HCT116 (cell line): ENCODE results near the gene NKX6-2.

Experiments
- EZH2 ChIP-seq: fragments of 200-600 bp; sonication (generic); IDR thresholded peaks from 2 replicates; pipeline ENCODE4 v1.6.1; 2017; ENCODE audit warnings: antibody characterized with exemption, mixed run types
- JUND ChIP-seq: IDR thresholded peaks from 2 replicates; pipeline ENCODE4 v1.6.1; 2012
- POLR2A ChIP-seq: IDR thresholded peaks from 2 replicates; pipeline ENCODE4 v1.7.0; 2011; ENCODE audit warnings: borderline replicate concordance; ENCODE audit not compliant: insufficient read depth, insufficient read length; ENCODE audit errors: extremely low read depth
- POLR2AphosphoS5 ChIP-seq: IDR thresholded peaks from 2 replicates; pipeline ENCODE4 v1.6.1; 2011; ENCODE audit warnings: mild to moderate bottlenecking, low read depth, low read length, moderate library complexity
- TCF7L2 ChIP-seq: IDR thresholded peaks from 2 replicates; pipeline ENCODE4 v1.7.0; 2011; ENCODE audit warnings: borderline replicate concordance, inconsistent platforms; ENCODE audit not compliant: insufficient read depth, insufficient read length; ENCODE audit errors: extremely low read depth
- ZBTB33 ChIP-seq: IDR thresholded peaks from 2 replicates; pipeline ENCODE4 v1.6.1; 2011; ENCODE audit warnings: mild to moderate bottlenecking, low read length, moderate library complexity; ENCODE audit not compliant: insufficient replicate concordance; ENCODE audit errors: extremely low read depth
- ZFX ChIP-seq: fragments of 450-650 bp; IDR thresholded peaks from 2 replicates; pipeline ENCODE4 v1.6.1; 2017
- TF ChIP-seq, protein P1 (sequence below), 3 experiments: fragments of 200-600 bp in 1 of 3; sonication (generic) in 1 of 3; IDR thresholded peaks in 2 of 3; conservative IDR thresholded peaks in 1 of 3; 2 replicates each; pipeline ENCODE4 v1.5.1; 2012 to 2017; ENCODE audit warnings: low read depth in 2 of 3, low read length in 2 of 3, antibody characterized with exemption in 1 of 3, borderline replicate concordance in 1 of 3, control low read depth in 1 of 3, mild to moderate bottlenecking in 1 of 3, mixed read lengths in 1 of 3, mixed run types in 1 of 3, moderate library complexity in 1 of 3; ENCODE audit not compliant: insufficient read depth in 1 of 3

DNA sequence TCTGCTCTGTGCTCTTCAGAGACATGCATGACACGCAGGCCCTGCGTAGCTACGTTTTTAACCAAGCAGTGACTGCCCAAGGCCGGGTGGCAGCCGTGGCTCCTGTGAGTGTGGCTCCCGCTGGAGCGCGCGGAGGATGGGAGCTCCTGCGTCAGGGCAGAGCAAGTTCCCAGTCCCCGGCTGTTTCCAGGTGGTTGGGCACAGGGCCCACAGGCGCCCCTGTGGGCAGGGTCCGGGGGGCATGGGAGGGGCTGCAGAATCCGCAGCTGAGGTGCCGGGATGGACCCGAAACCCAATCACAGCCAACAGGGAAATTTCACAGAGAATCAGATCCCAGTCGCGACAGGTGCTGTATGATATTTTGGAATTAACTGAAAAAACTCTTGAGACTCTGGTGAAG, 9.8 kb downstream of the NKX6-2 start:
- TF ChIP-seq TCF7L2: no peak
- TF ChIP-seq, protein P1, sequence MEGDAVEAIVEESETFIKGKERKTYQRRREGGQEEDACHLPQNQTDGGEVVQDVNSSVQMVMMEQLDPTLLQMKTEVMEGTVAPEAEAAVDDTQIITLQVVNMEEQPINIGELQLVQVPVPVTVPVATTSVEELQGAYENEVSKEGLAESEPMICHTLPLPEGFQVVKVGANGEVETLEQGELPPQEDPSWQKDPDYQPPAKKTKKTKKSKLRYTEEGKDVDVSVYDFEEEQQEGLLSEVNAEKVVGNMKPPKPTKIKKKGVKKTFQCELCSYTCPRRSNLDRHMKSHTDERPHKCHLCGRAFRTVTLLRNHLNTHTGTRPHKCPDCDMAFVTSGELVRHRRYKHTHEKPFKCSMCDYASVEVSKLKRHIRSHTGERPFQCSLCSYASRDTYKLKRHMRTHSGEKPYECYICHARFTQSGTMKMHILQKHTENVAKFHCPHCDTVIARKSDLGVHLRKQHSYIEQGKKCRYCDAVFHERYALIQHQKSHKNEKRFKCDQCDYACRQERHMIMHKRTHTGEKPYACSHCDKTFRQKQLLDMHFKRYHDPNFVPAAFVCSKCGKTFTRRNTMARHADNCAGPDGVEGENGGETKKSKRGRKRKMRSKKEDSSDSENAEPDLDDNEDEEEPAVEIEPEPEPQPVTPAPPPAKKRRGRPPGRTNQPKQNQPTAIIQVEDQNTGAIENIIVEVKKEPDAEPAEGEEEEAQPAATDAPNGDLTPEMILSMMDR (IDR thresholded peaks at IDR 0.05 in 2 of 3, conservative IDR thresholded peaks at IDR 0.05 in 1 of 3; ENCODE audit: borderline replicate concordance in 1 of 3, insufficient read depth in 1 of 3, low read depth in 2 of 3, low read length in 2 of 3): no peak
- no peak for TF ChIP-seq EZH2
- TF ChIP-seq ZBTB33: no peak
- TF ChIP-seq JUND: no peak
- TF ChIP-seq ZFX: no peak
- no peak for TF ChIP-seq POLR2A
- TF ChIP-seq POLR2AphosphoS5: no peak
